ENCODE measurements around the gene CREB3L2.

- TF ChIP-seq CTCF (IDR thresholded peaks at IDR 0.05; ENCODE audit: poor library complexity), result no peak
- no peak for TF ChIP-seq EZH2 (IDR thresholded peaks at IDR 0.05; ENCODE audit: borderline replicate concordance)
- TF ChIP-seq EZH2phosphoT487 (IDR thresholded peaks at IDR 0.05; ENCODE audit: low read depth, severe bottlenecking, unreplicated experiment), result no peak
Measured at GRCh38 chr7:137943132-137943551, 58.7 kb downstream of the CREB3L2 start.

Data from hepatocyte (in vitro differentiated cells).